HepG2 (cell line): ENCODE measurements around the gene MAPRE3. TPM values are rescaled to one million over a fixed set of nuclear protein-coding genes. Genes with fewer than 3 reads are reported as not detected.
A peak's percentile ranks its signal among the peaks of the same experiment; 100 is the strongest.

Experiments
- BCL6 ChIP-seq: IDR thresholded peaks from 2 replicates; pipeline ENCODE4 v1.6.1; 2016; ENCODE audit warnings: missing genetic modification reagents, missing compliant biosample characterization
- BRD4 ChIP-seq: sonication (generic); formaldehyde crosslinking; IDR thresholded peaks from 2 replicates; pipeline ENCODE4 v1.4.0; 2020; ENCODE audit warnings: missing genetic modification reagents
- CHCHD3 ChIP-seq: sonication (generic); formaldehyde crosslinking; IDR thresholded peaks from 2 replicates; pipeline ENCODE4 v1.8.0; 2022; ENCODE audit warnings: mild to moderate bottlenecking, missing genetic modification reagents, moderate library complexity
- DMAP1 ChIP-seq: IDR thresholded peaks from 2 replicates; pipeline ENCODE4 v1.6.1; 2016
- FIP1L1 ChIP-seq: fragments of 200-400 bp; formaldehyde crosslinking; IDR thresholded peaks from 2 replicates; pipeline ENCODE4 v1.6.1; 2018; ENCODE audit warnings: low read depth, mild to moderate bottlenecking, low read length, moderate library complexity, borderline replicate concordance; ENCODE audit not compliant: insufficient read depth
- GTF2F1 ChIP-seq: fragments of 150-350 bp; IDR thresholded peaks from 2 replicates; pipeline ENCODE4 v1.6.1; 2014; ENCODE audit warnings: low read length
- JARID2 ChIP-seq: sonication (generic); formaldehyde crosslinking; IDR thresholded peaks from 2 replicates; pipeline ENCODE4 v1.8.1; 2023; ENCODE audit warnings: missing genetic modification reagents, inconsistent platforms; ENCODE audit not compliant: insufficient replicate concordance
- MYNN ChIP-seq: sonication (generic); formaldehyde crosslinking; IDR thresholded peaks from 2 replicates; pipeline ENCODE4 v1.4.0; 2020; ENCODE audit warnings: mild to moderate bottlenecking, low read depth, missing genetic modification reagents
- NAIF1 ChIP-seq: sonication (generic); formaldehyde crosslinking; IDR thresholded peaks from 2 replicates; pipeline ENCODE4 v1.5.0; 2020; ENCODE audit warnings: mild to moderate bottlenecking, missing genetic modification reagents, borderline replicate concordance
- NCOA2 ChIP-seq: sonication (generic); formaldehyde crosslinking; IDR thresholded peaks from 2 replicates; pipeline ENCODE4 v1.8.0; 2022; ENCODE audit warnings: inconsistent platforms
- NFE2L2 ChIP-seq: fragments of 150-350 bp; IDR thresholded peaks from 2 replicates; pipeline ENCODE4 v1.6.1; 2014; ENCODE audit warnings: low read length
- TBX3 ChIP-seq: fragments of 450-650 bp; IDR thresholded peaks from 2 replicates; pipeline ENCODE4 v1.6.1; 2017; ENCODE audit warnings: antibody characterized with exemption, mild to moderate bottlenecking, inconsistent platforms, borderline replicate concordance
- TEAD3 ChIP-seq: optimal IDR thresholded peaks from 2 replicates; pipeline ENCODE3; 2016; ENCODE audit warnings: borderline replicate concordance
- TGIF2 ChIP-seq: IDR thresholded peaks from 2 replicates; pipeline ENCODE4 v1.6.1; 2016; ENCODE audit warnings: control low read depth, missing compliant biosample characterization
- ZBTB42 ChIP-seq: sonication (generic); formaldehyde crosslinking; IDR thresholded peaks from 2 replicates; pipeline ENCODE4 v1.5.0; 2020; ENCODE audit warnings: mild to moderate bottlenecking, missing genetic modification reagents
- ZNF431 ChIP-seq: sonication (generic); formaldehyde crosslinking; IDR thresholded peaks from 2 replicates; pipeline ENCODE4 v1.9.0; 2022; ENCODE audit warnings: missing genetic modification reagents, low read depth, mild to moderate bottlenecking, borderline replicate concordance
- ZNF572 ChIP-seq: sonication (generic); formaldehyde crosslinking; IDR thresholded peaks from 2 replicates; pipeline ENCODE4 v1.5.1; 2020; ENCODE audit warnings: mild to moderate bottlenecking, missing genetic modification reagents
- ZNF660 ChIP-seq: sonication (generic); formaldehyde crosslinking; IDR thresholded peaks from 2 replicates; pipeline ENCODE4 v1.5.1; 2020; ENCODE audit warnings: mild to moderate bottlenecking, low read depth, missing genetic modification reagents, borderline replicate concordance
- ZNF747 ChIP-seq: sonication (generic); formaldehyde crosslinking; IDR thresholded peaks from 2 replicates; pipeline ENCODE4 v1.8.1; 2023; ENCODE audit warnings: missing genetic modification reagents, mild to moderate bottlenecking, borderline replicate concordance
- ZNF879 ChIP-seq: sonication (generic); formaldehyde crosslinking; IDR thresholded peaks from 2 replicates; pipeline ENCODE4 v1.8.1; 2023; ENCODE audit warnings: missing genetic modification reagents
- polyA plus RNA-seq, 8 experiments: library from polyadenylated mRNA; depleted of rRNA in 3 of 8; stranded (reverse) in 7 of 8; unstranded in 1 of 8; fragments of >200 nt; fragmentation: Illumina TruSeq in 4 of 8; extraction: Trizol in 4 of 8; gene quantifications; 2 replicates each; pipeline versions ENCODE4 v1.2.1 to v1.2.3, GENCODE V29; 2011 to 2016; ENCODE audit warnings: low read depth in 4 of 8, missing spikeins in 1 of 8, mixed read lengths in 1 of 8; ENCODE audit not compliant: insufficient read depth in 1 of 8
- total RNA-seq, 5 experiments: library from RNA; depleted of rRNA; stranded (reverse); fragments of >200 nt; fragmentation: Illumina TruSeq; extraction: Trizol; gene quantifications; 2 replicates each; pipeline ENCODE4 v1.2.3, GENCODE V29; 2016; ENCODE audit warnings: low read depth in 1 of 5
- TF ChIP-seq, protein P1 (sequence below): sonication (generic); formaldehyde crosslinking; IDR thresholded peaks from 2 replicates; pipeline ENCODE4 v1.9.0; 2022; ENCODE audit warnings: missing genetic modification reagents, mild to moderate bottlenecking, borderline replicate concordance
- TF ChIP-seq, protein P2 (sequence below): sonication (generic); formaldehyde crosslinking; IDR thresholded peaks from 2 replicates; pipeline ENCODE4 v1.4.0; 2020; ENCODE audit warnings: mild to moderate bottlenecking, missing genetic modification reagents
- TF ChIP-seq, protein P3 (sequence below): sonication (generic); formaldehyde crosslinking; IDR thresholded peaks from 2 replicates; pipeline ENCODE4 v1.4.0; 2020; ENCODE audit warnings: missing genetic modification reagents, borderline replicate concordance

Gene MAPRE3
- total and polyA plus RNA-seq, 2 of the 13 experiments (the other 11 are each of a cell fraction or from before 2014, with no cell fraction given) = 0.31 to 0.91 TPM

DNA sequence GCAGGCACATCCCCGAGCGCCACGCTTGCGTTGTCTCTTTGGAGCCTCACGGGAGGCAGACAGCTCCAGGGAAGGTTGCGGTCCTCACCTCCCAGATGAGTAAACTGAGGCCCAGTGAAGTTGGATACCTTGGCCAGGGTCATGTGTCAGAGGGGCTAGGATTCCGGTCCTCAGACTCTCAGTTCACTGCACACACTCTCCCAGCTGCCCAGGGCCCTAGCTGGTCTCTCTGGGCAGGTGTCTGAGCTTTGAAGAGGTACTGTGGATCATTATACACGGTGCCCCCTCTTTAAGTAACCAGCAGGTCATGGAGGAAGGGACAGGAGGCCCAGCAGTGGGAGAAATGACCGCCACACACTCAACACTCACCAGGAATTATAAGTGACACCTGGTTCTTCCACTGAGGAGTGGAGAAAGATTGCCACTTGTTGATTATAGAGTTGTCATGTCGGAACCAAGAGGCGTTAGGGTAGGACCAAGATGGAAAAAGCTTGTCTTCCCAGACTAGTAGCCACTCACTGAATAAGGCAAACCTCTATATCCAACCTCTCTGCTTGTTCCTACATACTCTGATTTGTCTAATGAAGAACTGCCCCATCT, 62.9 kb downstream of the MAPRE3 start (continued):
- TF ChIP-seq, protein P1, sequence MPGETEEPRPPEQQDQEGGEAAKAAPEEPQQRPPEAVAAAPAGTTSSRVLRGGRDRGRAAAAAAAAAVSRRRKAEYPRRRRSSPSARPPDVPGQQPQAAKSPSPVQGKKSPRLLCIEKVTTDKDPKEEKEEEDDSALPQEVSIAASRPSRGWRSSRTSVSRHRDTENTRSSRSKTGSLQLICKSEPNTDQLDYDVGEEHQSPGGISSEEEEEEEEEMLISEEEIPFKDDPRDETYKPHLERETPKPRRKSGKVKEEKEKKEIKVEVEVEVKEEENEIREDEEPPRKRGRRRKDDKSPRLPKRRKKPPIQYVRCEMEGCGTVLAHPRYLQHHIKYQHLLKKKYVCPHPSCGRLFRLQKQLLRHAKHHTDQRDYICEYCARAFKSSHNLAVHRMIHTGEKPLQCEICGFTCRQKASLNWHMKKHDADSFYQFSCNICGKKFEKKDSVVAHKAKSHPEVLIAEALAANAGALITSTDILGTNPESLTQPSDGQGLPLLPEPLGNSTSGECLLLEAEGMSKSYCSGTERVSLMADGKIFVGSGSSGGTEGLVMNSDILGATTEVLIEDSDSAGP = peak; percentile 4; the same call in 1 of the 2 replicates
- TF ChIP-seq ZNF747 (CRISPR knock-in tag) (peak; percentile 68; the same call in 1 of the 2 replicates), ZNF660 (no peak), NCOA2 (CRISPR knock-in tag) (no peak), DMAP1 (CRISPR knock-in tag) (no peak; the same call in 1 of the 2 replicates), CHCHD3 (no peak), GTF2F1 (no peak), ZNF572 (CRISPR knock-in tag) (peak; percentile 98; the same call in 1 of the 2 replicates), TEAD3 (no peak), BCL6 (CRISPR knock-in tag) (no peak), BRD4 (no peak; the same call in 1 of the 2 replicates), NAIF1 (no peak), ZBTB42 (CRISPR knock-in tag) (no peak), NFE2L2 (no peak), ZNF431 (no peak), TBX3 (no peak), ZNF879 (CRISPR knock-in tag) (no peak), MYNN (no peak), TGIF2 (CRISPR knock-in tag) (peak; percentile 43; the same call in 1 of the 2 replicates), JARID2 (CRISPR knock-in tag) (no peak), FIP1L1 (no peak)
- TF ChIP-seq, protein P2, sequence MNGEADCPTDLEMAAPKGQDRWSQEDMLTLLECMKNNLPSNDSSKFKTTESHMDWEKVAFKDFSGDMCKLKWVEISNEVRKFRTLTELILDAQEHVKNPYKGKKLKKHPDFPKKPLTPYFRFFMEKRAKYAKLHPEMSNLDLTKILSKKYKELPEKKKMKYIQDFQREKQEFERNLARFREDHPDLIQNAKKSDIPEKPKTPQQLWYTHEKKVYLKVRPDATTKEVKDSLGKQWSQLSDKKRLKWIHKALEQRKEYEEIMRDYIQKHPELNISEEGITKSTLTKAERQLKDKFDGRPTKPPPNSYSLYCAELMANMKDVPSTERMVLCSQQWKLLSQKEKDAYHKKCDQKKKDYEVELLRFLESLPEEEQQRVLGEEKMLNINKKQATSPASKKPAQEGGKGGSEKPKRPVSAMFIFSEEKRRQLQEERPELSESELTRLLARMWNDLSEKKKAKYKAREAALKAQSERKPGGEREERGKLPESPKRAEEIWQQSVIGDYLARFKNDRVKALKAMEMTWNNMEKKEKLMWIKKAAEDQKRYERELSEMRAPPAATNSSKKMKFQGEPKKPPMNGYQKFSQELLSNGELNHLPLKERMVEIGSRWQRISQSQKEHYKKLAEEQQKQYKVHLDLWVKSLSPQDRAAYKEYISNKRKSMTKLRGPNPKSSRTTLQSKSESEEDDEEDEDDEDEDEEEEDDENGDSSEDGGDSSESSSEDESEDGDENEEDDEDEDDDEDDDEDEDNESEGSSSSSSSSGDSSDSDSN = peak; percentile 5
- TF ChIP-seq, protein P3, sequence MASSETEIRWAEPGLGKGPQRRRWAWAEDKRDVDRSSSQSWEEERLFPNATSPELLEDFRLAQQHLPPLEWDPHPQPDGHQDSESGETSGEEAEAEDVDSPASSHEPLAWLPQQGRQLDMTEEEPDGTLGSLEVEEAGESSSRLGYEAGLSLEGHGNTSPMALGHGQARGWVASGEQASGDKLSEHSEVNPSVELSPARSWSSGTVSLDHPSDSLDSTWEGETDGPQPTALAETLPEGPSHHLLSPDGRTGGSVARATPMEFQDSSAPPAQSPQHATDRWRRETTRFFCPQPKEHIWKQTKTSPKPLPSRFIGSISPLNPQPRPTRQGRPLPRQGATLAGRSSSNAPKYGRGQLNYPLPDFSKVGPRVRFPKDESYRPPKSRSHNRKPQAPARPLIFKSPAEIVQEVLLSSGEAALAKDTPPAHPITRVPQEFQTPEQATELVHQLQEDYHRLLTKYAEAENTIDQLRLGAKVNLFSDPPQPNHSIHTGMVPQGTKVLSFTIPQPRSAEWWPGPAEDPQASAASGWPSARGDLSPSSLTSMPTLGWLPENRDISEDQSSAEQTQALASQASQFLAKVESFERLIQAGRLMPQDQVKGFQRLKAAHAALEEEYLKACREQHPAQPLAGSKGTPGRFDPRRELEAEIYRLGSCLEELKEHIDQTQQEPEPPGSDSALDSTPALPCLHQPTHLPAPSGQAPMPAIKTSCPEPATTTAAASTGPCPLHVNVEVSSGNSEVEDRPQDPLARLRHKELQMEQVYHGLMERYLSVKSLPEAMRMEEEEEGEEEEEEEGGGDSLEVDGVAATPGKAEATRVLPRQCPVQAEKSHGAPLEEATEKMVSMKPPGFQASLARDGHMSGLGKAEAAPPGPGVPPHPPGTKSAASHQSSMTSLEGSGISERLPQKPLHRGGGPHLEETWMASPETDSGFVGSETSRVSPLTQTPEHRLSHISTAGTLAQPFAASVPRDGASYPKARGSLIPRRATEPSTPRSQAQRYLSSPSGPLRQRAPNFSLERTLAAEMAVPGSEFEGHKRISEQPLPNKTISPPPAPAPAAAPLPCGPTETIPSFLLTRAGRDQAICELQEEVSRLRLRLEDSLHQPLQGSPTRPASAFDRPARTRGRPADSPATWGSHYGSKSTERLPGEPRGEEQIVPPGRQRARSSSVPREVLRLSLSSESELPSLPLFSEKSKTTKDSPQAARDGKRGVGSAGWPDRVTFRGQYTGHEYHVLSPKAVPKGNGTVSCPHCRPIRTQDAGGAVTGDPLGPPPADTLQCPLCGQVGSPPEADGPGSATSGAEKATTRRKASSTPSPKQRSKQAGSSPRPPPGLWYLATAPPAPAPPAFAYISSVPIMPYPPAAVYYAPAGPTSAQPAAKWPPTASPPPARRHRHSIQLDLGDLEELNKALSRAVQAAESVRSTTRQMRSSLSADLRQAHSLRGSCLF (CRISPR knock-in tag) = no peak
